Pulmonary artery endothelial cell (primary cell): ENCODE results near the gene ZNF354C. TPM values are rescaled to one million over a fixed set of nuclear protein-coding genes. Genes with fewer than 3 reads are reported as not detected.
A peak's percentile ranks its signal among the peaks of the same experiment; 100 is the strongest.
"Not testable (repeated sequence)": the region's sequence is repeated elsewhere in the genome, so short reads cannot be mapped to it uniquely, and the experiment has no call there.

Source experiments
- DNase-seq: peaks from one replicate; pipeline ENCODE4 v3.0.0-alpha.2; 2011; ENCODE audit warnings: low read depth, low spot score
- total RNA-seq: library from RNA; depleted of rRNA; stranded (reverse); fragments of >200 nt; gene quantifications from 2 replicates; pipeline ENCODE4 v1.2.3, GENCODE V29; 2014

ZNF354C gene
- 6.4 and 7.1 TPM in 2 replicates for total RNA-seq

DNA sequence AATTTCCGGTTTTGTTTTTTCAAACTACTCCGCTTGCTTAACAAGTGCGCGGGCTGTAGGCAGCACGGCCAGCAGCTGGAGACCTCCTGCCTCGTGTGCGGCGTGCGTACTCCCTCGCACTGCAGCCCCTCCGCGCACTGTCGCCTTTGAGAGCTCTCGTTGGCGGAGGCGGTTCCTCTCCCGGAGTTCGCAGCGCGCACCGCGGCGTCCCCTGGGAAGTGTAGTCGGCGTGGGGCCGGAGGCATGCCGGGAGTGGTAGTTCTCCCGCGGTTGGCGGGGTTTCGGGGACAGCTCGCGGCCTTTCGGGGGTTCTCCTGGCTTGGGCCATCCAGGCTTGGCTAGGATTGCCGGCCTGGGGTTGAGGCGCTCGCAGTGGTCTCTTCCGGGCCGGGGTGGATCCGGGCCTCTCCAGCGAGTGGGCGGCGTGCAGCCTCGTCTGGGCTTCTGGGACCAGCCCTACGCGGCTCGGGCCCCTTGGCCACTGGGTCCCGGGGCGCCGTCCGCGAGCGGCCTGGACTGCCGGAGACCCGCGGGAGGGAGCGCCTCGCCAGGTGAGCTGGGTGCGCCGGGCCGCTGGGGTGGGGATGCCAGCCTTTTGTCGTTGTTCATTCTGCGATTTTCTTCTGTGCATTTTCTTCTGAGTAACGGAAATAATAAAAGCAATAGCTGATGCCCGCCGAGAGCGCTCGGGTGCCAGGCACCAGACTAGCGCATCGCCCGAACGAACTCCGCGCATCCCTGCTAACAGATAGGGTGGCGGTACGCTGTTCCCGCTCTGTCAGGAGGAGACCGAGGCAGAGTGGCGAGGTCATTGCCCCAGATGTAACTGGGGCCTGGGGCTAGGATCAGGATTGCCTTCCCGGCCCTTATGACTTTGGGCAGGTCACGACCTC lies at the start of gene ZNF354C:
ZNF354C (plus strand) TSS at position 258 of the 893 bp plus-strand sequence. CDS start 1,696 bp downstream, outside the sequence.
- peak; percentile 64 for DNase-seq

DNA sequence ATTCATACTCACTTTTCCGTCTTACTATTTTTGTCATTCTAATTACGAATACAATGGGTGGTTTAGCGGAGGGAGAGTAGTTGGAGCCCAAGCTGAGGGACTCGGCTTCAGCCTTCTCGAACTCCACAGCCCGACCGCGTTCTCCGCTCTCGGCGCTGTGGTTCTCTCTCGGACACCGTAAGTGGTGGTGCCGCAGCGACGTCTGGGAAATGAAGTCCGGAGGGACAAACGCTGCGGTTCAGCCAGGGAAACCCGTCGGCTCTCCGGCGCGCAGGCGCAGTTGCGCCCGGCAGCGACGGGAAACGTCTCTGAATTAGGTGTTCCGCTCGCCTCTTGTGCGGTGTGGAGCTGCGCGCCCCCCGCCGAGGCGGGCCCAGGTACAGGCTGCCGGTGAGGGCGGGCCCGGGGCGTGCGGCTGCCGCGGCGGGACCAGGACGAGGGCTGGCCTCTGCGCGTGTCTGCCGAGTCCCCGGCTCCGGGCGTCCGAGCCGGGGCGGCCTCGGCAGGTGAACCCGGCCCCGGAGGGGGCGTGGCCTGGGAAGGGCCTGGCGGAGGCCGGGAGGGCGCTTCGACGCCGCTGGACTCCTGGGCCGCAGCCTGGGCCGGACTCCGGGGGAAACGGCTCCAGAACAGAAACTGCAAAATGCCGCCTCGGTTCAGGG lies 36.5 kb upstream of the ZNF354C start, which contains the start of gene ZNF879:
ZNF879 (plus strand) TSS at position 277 of the 662 bp plus-strand sequence. CDS start 1,201 bp downstream, outside the sequence.
- peak; percentile 81 for DNase-seq

DNA sequence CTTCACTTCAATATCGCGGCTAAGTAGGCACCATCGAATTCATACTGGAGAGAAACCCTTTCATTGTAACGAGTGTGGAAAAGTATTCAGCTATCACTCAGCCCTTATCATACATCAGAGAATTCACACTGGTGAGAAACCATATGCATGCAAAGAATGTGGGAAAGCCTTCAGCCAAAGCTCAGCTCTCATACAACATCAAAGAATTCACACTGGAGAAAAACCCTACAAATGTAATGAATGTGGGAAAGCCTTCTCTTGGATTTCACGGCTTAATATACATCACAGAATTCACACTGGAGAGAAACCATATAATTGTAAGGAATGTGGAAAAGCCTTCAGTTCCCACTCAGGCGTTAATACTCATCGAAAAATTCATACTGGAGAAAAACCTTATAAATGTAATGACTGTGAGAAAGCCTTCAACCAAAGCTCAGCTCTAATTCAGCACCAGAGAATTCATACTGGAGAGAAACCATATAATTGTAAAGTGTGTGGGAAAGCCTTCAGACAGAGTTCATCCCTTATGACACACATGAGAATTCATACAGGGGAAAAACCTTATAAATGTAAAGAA lies 27.1 kb upstream of the ZNF354C start:
- no peak for DNase-seq

DNA sequence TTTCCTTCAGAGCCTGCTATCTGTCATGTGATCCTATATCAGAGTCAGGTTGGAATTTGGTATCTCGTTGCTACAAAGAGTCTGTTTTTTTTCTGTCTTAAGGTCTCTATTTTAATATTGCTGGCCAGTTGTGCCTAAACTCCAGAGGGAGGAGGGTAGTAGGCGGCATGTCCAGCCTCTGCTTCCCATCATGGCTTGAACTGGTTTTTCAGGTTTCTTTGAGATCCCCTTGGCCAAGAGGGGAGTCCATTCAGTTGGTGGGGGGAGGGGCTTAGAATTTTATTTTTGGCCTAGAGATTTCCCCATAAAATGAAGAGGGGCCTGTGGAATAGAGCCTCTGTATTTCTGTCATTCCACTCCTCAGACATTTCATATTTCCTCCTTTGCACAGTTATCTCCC lies 15.4 kb upstream of the ZNF354C start:
- no peak for DNase-seq

DNA sequence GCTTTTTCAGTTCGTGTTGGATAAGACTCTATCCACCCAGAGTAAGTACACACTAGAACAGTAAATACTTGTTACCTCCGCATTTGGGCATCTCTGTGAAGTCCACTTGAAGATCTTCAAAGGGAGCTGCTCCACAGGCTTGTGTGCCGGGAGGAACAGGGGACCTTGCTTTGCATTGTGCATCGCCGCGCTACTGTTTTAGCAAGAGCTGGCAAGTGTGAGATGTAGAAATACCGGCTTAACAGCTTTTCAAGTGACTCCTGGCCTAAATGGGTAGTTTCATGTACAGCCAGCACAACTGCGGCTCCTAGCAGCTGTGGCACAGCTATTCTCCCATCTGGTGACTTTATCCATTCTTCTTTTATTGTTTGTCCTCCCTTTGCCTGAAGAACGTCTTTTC lies 8.4 kb upstream of the ZNF354C start:
- no peak for DNase-seq

DNA sequence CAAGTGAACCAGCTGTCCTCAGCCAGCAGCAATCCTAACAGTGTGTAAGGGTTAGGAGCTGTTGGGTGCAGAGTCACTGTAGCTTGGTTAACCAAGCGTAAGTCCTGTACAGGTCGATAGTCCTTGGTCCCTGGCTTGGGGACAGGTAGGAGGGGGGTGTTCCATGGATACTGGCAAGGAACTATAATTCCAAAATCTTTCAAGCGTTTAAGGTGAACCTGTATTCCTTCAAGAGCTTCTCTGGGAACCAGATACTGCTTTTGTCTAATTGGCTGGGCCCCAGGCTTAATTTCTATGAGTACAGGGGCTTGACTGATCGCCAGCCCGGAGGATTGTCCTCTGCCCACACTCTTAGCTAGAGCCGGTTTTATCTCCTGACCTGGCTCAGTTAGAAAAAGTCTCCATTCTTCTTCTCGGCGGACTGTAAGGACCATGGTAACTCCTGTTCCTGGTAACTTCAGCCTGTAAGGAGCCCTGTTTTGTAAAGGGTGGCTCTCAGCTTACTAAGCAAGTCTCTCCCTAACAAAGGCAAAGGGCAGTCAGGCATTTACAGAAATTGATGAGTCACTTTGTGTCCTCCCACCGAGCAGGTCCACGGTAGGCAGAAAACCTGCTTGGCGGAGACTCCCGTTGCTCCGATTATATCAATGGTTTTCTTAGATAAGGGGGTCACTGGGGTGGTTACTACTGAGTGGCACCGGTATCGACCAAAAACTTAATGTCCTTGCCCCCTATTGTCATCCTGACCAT lies 6.0 kb upstream of the ZNF354C start:
- no peak for DNase-seq

DNA sequence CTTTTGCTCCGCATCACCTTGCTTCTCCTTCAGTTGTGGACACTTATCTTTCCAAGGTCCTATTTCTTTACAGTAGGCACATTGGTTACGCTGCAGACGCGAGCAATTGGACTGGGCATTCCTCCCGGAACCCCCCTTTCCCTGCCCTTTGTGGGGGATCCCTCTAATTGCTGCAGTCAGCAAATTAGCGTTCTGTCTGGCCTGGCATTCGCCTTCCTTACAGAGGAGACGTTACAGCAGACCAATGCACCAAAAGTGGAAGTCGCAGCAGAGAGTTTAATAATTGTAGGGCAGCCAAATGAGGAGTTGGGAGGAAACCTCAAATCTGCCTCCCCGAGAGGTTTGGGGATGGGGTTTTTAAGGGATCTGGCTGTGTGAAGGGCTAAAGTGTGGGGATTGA lies 5.3 kb upstream of the ZNF354C start:
- DNase-seq, result no peak

DNA sequence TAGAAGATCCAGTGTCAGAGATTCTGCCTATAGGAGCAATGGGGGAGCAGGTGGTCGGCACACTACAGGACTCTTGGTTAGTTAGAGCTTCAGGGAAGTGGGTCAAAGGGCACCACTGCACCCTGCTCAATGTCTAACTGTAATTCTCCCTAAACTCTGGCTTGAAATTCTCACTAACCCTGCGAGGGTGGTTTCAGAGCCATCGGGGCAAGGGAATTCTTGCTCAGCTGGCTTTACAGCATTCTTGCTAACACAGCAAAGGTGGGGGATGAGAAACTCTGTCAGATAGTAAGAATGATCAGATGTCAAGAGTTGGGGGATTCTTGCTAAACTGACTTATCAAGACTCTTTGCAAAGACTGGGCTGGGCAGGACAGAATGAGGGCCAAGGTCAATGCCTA lies 4.7 kb upstream of the ZNF354C start:
- DNase-seq, result no peak

DNA sequence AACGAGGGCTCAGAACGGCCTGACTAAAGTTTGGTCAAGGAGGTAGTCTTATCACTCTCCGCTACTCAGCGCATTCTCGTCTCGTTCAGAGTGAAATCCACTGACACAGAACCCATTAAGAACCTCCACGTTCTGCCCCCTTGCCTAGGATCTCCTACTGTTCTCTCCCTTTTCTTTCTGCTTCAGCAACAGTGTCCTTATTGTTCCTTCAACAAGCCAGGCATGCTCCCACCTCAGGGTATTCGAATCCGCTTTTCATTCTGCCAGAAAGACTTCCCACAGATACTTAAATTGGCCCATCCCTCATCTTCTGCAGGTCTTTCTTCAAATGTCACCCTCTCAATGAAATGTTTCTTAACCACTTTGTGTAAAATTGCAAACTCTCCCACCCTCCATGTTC lies 4.3 kb upstream of the ZNF354C start:
- DNase-seq, result no peak

DNA sequence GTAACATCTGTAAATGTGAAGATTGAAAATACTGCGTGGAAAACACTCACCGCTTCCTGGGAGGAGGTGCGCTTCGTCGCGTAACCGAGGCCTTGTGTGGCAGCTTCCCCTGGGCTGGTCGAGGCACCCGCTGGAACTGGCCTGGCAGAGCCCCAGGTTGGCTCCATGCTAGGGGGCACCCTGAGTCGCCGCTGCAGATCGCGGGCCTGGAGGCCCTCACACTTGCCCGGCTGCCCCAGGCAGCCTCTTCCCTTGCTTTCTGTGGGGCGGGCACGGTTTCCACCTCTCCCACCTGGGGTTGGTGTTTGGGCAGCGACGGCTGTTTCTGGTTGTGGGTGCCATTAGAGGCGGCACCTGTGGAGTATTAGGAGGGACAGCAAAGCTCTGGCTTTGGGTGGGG lies 852 bp downstream of the ZNF354C start:
- DNase-seq, result no peak

DNA sequence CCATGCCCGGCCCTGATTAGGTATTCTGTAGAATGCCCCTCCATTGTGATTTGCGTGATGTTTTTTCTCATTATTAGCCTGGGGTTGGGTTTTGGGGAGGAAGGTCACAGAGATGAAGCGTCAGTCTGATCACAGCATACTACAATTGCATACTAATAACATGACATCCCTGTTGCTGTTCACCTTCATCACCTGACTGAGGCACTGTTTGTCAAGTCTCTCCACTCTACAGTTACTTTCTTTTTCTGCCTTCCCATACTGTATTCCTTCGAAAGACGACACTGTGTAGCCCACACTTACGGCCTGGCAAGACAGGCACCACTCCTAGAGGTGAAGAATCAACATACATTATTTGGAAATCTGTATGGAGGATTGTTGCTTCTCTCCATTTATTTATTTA lies 5.5 kb downstream of the ZNF354C start:
- DNase-seq, result no peak

DNA sequence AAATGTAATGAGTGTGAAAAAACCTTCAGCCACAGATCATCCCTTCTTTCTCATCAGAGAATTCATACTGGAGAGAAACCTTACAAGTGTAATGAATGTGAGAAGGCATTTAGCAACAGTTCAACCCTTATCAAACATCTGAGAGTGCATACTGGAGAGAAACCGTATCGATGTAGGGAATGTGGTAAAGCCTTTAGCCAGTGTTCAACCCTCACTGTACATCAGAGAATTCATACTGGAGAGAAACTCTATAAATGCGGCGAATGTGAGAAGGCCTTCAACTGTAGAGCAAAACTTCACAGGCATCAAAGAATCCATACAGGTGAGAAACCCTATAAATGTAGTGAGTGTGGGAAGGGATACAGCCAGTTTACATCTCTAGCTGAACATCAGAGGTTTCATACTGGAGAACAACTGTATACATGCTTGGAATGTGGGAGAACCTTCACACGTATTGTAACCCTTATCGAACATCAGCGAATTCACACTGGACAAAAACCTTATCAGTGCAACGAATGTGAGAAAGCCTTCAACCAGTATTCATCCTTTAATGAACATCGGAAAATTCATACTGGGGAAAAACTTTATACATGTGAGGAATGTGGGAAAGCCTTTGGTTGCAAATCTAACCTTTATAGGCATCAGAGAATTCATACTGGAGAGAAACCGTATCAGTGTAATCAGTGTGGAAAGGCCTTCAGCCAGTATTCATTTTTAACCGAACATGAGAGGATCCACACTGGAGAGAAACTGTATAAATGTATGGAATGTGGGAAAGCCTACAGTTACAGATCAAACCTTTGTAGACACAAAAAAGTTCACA lies 19.2 kb downstream of the ZNF354C start:
- DNase-seq, result no peak

DNA sequence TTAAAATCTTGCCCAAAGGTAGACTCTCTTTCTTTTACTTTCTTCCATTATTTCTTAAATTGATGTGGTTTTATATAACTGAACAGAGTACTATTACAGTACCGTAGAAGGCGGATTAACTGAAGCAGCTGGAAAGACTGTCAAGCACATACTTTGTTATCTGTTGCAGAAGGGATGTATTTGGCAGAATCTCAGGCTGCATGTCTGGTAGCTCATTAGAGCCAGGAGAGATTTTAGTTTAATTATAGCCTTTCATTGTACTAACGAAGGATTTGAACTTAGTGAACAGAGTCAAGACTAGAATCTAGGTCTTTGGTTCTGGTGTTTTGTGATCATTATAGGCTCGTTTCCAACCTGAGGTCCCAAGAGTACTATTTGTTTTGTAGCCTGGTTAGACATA lies 20.6 kb downstream of the ZNF354C start:
- DNase-seq, result no peak

DNA sequence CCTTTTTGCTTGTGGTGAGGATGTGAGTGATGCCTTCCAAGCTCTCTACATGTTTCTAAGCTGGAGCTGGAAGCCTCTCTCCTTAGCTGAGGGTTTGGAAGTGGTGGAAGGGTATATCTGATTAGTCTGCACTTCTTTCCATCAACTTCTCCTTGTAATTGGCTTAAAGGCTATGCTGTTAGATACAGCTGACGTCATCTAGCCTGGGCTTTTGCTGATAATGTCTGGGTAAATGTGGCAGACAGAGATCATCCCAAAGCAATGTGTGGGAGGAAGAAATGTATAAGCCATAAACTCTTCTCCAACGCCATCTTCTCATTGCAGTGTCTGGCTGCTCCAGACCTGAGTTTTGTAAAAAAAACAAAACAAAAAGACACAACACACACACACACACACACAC lies 29.3 kb downstream of the ZNF354C start:
- no peak for DNase-seq

DNA sequence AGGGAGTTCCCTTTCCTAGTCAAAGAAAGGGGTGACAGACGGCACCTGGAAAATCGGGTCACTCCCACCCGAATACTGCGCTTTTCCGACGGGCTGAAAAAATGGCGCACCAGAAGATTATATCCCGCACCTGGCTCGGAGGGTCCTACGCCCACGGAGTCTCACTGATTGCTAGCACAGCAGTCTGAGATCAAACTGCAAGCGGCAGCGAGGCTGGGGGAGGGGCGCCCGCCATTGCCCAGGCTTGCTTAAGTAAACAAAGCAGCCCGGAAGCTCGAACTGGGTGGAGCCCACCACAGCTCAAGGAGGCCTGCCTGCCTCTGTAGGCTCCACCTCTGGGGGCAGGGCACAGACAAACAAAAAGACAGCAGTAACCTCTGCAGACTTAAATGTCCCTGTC lies 41.1 kb downstream of the ZNF354C start:
- DNase-seq, result not testable (repeated sequence)

DNA sequence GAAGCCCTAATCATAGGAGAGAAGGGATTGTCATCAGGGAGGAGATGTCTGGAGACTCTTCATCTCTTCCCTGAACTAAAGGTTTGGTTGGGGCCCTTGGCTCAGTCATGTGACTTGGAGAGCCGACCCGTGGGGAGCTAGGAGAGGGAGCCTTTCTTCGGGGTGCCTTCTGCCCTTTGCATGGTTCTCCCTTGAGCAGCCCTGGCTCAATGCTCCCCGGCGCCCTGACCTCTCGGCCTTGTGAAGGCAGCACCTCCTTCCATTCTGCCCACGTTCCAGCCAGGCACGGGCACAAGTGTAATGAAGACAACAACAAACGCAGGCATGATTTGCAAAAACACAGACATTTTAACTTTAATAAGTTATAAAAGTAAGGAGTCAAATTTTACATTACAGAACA lies 50.4 kb downstream of the ZNF354C start:
- no peak for DNase-seq

DNA sequence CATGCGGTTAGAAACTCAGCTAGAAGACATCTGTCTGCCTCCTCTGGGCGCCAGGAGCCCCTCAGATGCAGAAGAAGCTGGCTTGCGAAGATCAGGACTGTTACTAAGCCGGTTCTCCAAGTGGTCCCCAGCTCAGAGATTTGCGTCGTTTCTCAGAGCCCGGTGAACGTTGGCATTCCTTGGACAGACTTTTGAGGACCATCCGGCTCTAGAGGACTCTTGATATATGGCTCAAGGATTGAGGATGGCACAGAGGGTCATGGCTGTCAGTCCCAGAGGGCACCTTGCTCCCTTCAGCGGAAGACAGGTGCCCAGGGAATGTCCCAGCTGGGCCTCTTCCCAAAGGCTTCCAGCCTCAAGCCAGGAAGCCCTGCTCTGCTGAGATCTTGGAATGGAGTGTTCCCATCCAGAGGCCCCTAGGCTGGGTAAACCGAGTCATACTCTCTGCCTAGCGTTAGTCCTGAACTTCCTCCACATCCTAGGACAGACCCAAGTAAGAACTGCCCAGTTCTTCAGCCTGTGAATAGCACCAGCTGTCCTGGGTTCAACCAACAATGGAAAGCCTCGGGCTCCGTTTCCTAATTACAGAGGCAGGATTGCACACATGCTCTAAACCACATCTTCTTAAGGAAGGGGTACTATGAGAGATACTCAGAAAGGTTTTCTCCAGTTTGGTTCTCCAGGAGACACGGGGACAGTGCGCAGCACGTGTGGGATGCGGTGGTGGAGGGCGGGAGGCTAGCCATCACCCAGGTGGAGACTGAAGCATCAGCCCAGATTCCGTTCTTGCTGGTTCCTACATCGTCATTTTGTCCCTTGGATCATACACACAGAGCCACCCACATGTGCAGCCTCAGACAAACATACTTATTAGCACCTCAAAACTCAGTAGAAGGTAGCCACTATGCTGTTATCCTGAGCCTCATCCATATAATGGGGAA lies 51.4 kb downstream of the ZNF354C start:
- DNase-seq, result no peak

DNA sequence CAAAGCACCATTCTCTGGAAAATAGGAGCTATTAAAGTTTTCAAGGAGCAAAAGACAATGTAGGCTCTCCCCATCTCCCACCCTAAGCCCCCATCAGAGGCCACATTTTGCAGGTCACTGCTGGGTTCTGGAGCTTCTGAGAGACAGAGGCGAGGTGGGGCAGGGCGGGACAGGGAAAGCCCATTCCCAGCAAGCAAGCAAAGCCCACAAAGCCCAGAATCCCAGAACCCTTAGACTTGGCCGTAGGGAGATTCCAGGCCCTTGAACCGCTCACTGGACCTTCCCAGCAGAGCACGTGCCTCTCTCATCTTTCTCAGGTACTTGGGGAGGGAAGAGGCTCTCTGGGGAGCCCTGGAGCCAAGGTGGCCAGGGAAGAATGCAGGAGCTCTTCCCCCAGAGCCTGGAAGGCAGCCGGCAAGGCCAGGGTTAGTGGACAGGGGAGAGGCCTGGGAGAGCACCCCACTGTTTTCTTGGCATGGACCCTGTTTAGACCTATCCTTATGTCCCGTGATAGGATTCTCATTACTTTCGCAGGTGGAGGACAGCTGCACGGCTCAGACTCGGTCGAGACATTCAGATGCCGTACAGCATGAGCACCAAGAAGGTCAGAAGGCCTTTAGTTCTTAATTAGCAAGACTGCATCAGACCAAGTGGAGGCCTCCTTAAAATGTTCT lies 52.4 kb downstream of the ZNF354C start:
- DNase-seq, result no peak

DNA sequence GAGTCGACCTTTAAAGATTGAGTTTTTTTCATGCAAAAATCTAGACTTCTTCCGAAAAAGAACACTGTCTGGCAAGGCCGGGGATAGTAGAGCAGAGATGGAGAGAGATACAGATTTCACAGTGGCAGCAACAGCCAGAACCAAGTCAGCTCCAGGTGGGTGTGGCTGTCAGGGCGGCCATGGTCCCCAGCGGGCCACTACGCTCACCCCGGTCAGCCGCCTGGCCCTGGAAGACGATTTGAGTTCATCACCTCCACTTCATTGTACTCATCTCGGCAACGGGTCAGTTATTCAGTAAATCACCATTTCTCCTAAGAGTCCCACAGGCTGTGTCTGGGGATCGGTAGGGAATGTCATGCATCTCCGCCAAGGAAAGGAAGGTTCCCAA lies 53.0 kb downstream of the ZNF354C start:
- DNase-seq, result no peak
